Right cardiac atrium (tissue), 5 donors: Measurements from ENCODE around the gene SCAF1. TPM values are rescaled to one million over a fixed set of nuclear protein-coding genes. Genes with fewer than 3 reads are reported as not detected.

Experiments
- ATAC-seq, 2 donors: fragments of 200-7000 bp; cut with Tn5 transposase; one replicate each; pipeline versions ENCODE4 v1.8.0 to v1.9.1; 2020; ENCODE audit warnings: moderate library complexity in 2 of 2, mild to moderate bottlenecking in 1 of 2
- DNase-seq, 3 donors: peaks; one replicate each; pipeline ENCODE4 v3.0.0-alpha.2; 2020
- H3K27ac ChIP-seq: one replicate; pipeline ENCODE4 v1.5.1; 2013; ENCODE audit warnings: mild to moderate bottlenecking, low read length, control low read depth, moderate library complexity
- H3K27me3 ChIP-seq: one replicate; pipeline ENCODE4 v1.6.1; 2013; ENCODE audit not compliant: control insufficient read depth, insufficient read depth
- H3K4me1 ChIP-seq: one replicate; pipeline ENCODE4 v1.6.1; 2013; ENCODE audit warnings: low read length; ENCODE audit not compliant: control insufficient read depth, insufficient read depth
- H3K4me3 ChIP-seq: one replicate; pipeline ENCODE4 v1.5.1; 2013; ENCODE audit warnings: low read length, control low read depth
- H3K9me3 ChIP-seq: one replicate; pipeline ENCODE4 v1.6.1; 2013; ENCODE audit warnings: low read length; ENCODE audit not compliant: control insufficient read depth
- WGBS: extraction: QIAGEN DNeasy Blood & Tissue Kit; methylation state at CpG from one replicate; pipeline ENCODE4 v1.1.7; 2013; 5-methylcytosine and 5-hydroxymethylcytosine counted together
- intact Hi-C, 4 donors: fragments of 100-400 bp; cut with DNase I; formaldehyde crosslinking; loops; one replicate each; pipeline versions ENCODE4 v1.11.0 to v1.14.0; 2022 to 2023
- polyA plus RNA-seq: library from polyadenylated mRNA; stranded (reverse); fragments of 200-250 nt; gene quantifications from one replicate; pipeline ENCODE4 v1.2.3, GENCODE V29; 2013
- total RNA-seq, 4 donors: library from RNA; stranded (reverse); fragmentation: NEBNext Ultra II Directional; extraction: Animal tissue kit (Norgen Biotek cat#: 25700); gene quantifications; one replicate each; pipeline ENCODE4 v1.2.1, GENCODE V29; 2021
- donor health status: healthy with polysubstance abuse.
- donor health status: DM: no; HTN: yes; CAD: no.
- donor health status: DM: no; HTN: no; CAD: no.
- donor health status: DM: no; HTN: yes; CAD: no; lungs with severe emphysema.
- donor health status: DM: yes; HTN: yes; CAD: no.

The SCAF1 gene
- total and polyA plus RNA-seq, 5 donors, result 23.3 to 52.7 (median 42.0) TPM

GRCh38 chr19:49667473-49667872 lies 25.5 kb downstream of the SCAF1 start:
- Histone ChIP-seq H3K9me3 (no peaks in the 10 kb centered on the region), H3K27ac (no peak overlapping the region), H3K4me1 (no peaks in the 10 kb centered on the region), H3K4me3 (no peak overlapping the region), H3K27me3 (no peaks in the 10 kb centered on the region)
- WGBS, result 93% methylated on average over 2 of the region's 2 CpGs
- intact Hi-C loops, result loop anchor here in 1 of 4 donors (10.0 kb wide), 1 partner anchor 73 kb away; the partner anchor contains the start of gene PRR12
- no peak for ATAC-seq
- DNase-seq, result no peak

GRCh38 chr19:49669516-49669915 lies 27.5 kb downstream of the SCAF1 start:
- H3K27ac ChIP-seq, result no peak overlapping the region
- ATAC-seq, result no peak
- intact Hi-C loops, result loop anchor here in 1 of 4 donors (10.0 kb wide), 1 partner anchor 75 kb away; the partner anchor contains the start of gene PRR12
- WGBS, result 89% methylated on average over 3 of the region's 3 CpGs
- H3K4me3 ChIP-seq, result no peak overlapping the region
- no peaks in the 10 kb centered on the region for H3K27me3 ChIP-seq
- DNase-seq, result no peak
- H3K9me3 ChIP-seq, result no peaks in the 10 kb centered on the region
- H3K4me1 ChIP-seq, result no peaks in the 10 kb centered on the region

GRCh38 chr19:49672131-49672919 lies 30.3 kb downstream of the SCAF1 start:
- Histone ChIP-seq H3K9me3 (no peaks in the 10 kb centered on the region), H3K4me1 (no peaks in the 10 kb centered on the region), H3K27ac (peak overlapping the region; percentile 22), H3K4me3 (no peak overlapping the region), H3K27me3 (no peaks in the 10 kb centered on the region)
- DNase-seq (peak; percentile 80 to 92 (median 91)), ATAC-seq (peak in 1 of 2 donors; percentile 3)
- 23% methylated on average over 28 of the region's 28 CpGs for WGBS
- intact Hi-C loops, result loop anchor here in 2 of 4 donors (10.0 kb wide), 2 partner anchors 78 to 88 kb away; partner anchors contain the start of genes NOSIP (in 1 of the 2), PRR12 (in 1 of the 2) and PRRG2 (in 1 of the 2)

GRCh38 chr19:49676136-49676783 lies 34.3 kb downstream of the SCAF1 start:
- Histone ChIP-seq H3K4me3 (peak overlapping the region; percentile 21), H3K4me1 (no peaks in the 10 kb centered on the region), H3K27me3 (no peaks in the 10 kb centered on the region), H3K27ac (peak overlapping the region; percentile 95), H3K9me3 (no peaks in the 10 kb centered on the region)
- WGBS, result 2% methylated on average over 27 of the region's 27 CpGs
- intact Hi-C loops, result loop anchor here in 2 of 4 donors (10.0 kb wide), 2 partner anchors 81 to 91 kb away; partner anchors contain the start of genes NOSIP (in 1 of the 2), PRR12 (in 1 of the 2) and PRRG2 (in 1 of the 2)
- DNase-seq (peak; percentile 88 to 92 (median 91)), ATAC-seq (peak; percentile 54 to 55)

GRCh38 chr19:49676784-49677230 lies 34.8 kb downstream of the SCAF1 start:
- Histone ChIP-seq H3K27ac (peak overlapping the region; percentile 87), H3K4me3 (peak overlapping the region; percentile 86), H3K27me3 (no peaks in the 10 kb centered on the region), H3K9me3 (no peaks in the 10 kb centered on the region), H3K4me1 (no peaks in the 10 kb centered on the region)
- WGBS, result under 1% methylated on average over 34 of the region's 34 CpGs
- DNase-seq (peak; percentile 100), ATAC-seq (peak; percentile 91 to 92)
- intact Hi-C loops, result loop anchor here in 2 of 4 donors (10.0 kb wide), 2 partner anchors 82 to 92 kb away; partner anchors contain the start of genes NOSIP (in 1 of the 2), PRR12 (in 1 of the 2) and PRRG2 (in 1 of the 2)

GRCh38 chr19:49677231-49677900 lies 35.4 kb downstream of the SCAF1 start, which contains the start of gene PRMT1:
Gene PRMT1 (plus strand): TSS chr19:49677271. CDS start chr19:49677281, 10 bp downstream.
- Histone ChIP-seq H3K4me3 (peak within 1 kb of the TSS; percentile 86), H3K9me3 (no peaks in the 10 kb centered on the region), H3K27me3 (no peaks in the 10 kb centered on the region), H3K4me1 (no peaks in the 10 kb centered on the region), H3K27ac (peak within 1 kb of the TSS; percentile 95)
- intact Hi-C loops, result loop anchor here in 2 of 4 donors (10.0 kb wide), 2 partner anchors 83 to 93 kb away; partner anchors contain the start of genes NOSIP (in 1 of the 2), PRR12 (in 1 of the 2) and PRRG2 (in 1 of the 2)
- ATAC-seq, result peak; percentile 2 to 34
- DNase-seq, result peak; percentile 69 to 82 (median 79)
- WGBS, result under 1% methylated on average over 57 of the region's 57 CpGs

GRCh38 chr19:49677901-49678674 lies 36.1 kb downstream of the SCAF1 start:
- no peak for ATAC-seq
- WGBS, result 3% methylated on average over 21 of the region's 21 CpGs
- Histone ChIP-seq H3K4me3 (peak overlapping the region; percentile 86), H3K4me1 (no peaks in the 10 kb centered on the region), H3K27ac (peak overlapping the region; percentile 87), H3K27me3 (no peaks in the 10 kb centered on the region), H3K9me3 (no peaks in the 10 kb centered on the region)
- intact Hi-C loops, result loop anchor here in 2 of 4 donors (10.0 kb wide), 2 partner anchors 83 to 93 kb away; partner anchors contain the start of genes NOSIP (in 1 of the 2), PRR12 (in 1 of the 2) and PRRG2 (in 1 of the 2)
- DNase-seq, result peak; percentile 75 to 89 (median 89)

DNA sequence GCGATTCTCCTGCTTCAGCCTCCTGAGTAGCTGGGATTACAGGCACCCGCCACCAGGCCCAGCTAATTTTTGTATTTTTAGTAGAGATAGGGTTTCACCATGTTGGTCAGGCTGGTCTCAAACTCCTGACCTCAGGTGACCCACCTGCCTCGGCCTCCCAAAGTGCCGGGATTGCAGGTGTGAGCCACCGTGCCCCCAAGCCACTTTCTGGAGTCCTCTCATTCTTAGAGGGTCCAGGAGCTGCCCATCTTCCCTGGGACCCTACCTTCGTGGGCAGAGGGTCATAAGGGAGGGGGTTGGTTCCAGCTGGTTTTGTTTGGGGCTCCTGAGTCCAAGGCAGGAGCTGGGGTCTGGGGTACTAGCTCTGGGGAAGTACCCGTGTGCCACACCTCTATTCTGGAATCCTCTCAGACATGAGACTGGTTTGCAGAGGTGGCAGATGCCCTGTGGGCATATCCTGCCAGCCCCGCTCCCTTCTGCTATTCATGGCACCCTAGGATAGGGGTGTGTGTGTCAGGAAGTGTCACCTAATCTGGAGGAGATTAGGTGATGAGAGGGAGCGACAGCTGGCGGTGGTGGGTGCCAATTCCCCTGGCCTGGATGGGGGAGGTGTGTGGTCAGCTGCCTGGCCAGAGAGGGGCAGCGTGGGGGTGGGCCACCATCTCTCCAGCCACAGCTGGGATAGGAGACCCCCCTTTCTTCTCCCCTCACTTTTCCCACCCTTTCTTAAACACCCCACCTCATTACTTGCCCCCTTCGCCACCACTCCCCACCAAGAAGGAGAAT lies 37.2 kb downstream of the SCAF1 start:
- 52% methylated on average over 12 of the region's 12 CpGs for WGBS
- DNase-seq (peak in 2 of 3 donors; percentile 77 to 80), ATAC-seq (no peak)
- intact Hi-C loops, result loop anchor here in 2 of 4 donors (10.0 kb wide), 2 partner anchors 84 to 94 kb away; partner anchors contain the start of genes NOSIP (in 1 of the 2), PRR12 (in 1 of the 2) and PRRG2 (in 1 of the 2)
- no peaks in the 10 kb centered on the region for H3K9me3 ChIP-seq
- no peak overlapping the region for H3K4me3 ChIP-seq
- H3K27me3 ChIP-seq, result no peaks in the 10 kb centered on the region
- no peaks in the 10 kb centered on the region for H3K4me1 ChIP-seq
- peak overlapping the region; percentile 37 for H3K27ac ChIP-seq
